Hepatocyte (in vitro differentiated cells): ENCODE data around the gene XXYLT1.

Experiments used
- CTCF ChIP-seq: fragments of 200-600 bp; sonication (generic); IDR thresholded peaks from 2 replicates; pipeline ENCODE4 v1.5.1; 2016; ENCODE audit warnings: antibody characterized with exemption, mild to moderate bottlenecking; ENCODE audit not compliant: poor library complexity
- EZH2 ChIP-seq: fragments of 200-600 bp; sonication (generic); IDR thresholded peaks from 2 replicates; pipeline ENCODE4 v1.6.1; 2016; ENCODE audit warnings: antibody characterized with exemption, mild to moderate bottlenecking, borderline replicate concordance
- EZH2phosphoT487 ChIP-seq: fragments of 200-600 bp; sonication (generic); IDR thresholded peaks from one replicate; pipeline ENCODE4 v1.6.1; 2018; ENCODE audit warnings: antibody characterized with exemption, mild to moderate bottlenecking, low read depth, moderate library complexity; ENCODE audit not compliant: unreplicated experiment, severe bottlenecking

- TF ChIP-seq CTCF = no peak
- TF ChIP-seq EZH2 = no peak
- no peak for TF ChIP-seq EZH2phosphoT487
Observed at GRCh38 chr3:195126056-195126605, 144.8 kb downstream of the XXYLT1 start.
